HG03442 (cell line): ENCODE data around the gene STAC2.

ENCODE experiments used
- ATAC-seq: cut with Tn5 transposase; IDR thresholded peaks from one replicate; pipeline ENCODE4 v1.9.1; 2021; ENCODE audit warnings: mild to moderate bottlenecking, moderate library complexity; ENCODE audit not compliant: unreplicated experiment

STAC2 gene

GRCh38 chr17:39235555-39236449, 10.1 kb upstream of the STAC2 start:
- ATAC-seq: no peak

GRCh38 chr17:39231591-39232551, 6.1 kb upstream of the STAC2 start:
- no peak for ATAC-seq

- no peak for ATAC-seq
Observed at GRCh38 chr17:39231091-39231561, 5.4 kb upstream of the STAC2 start.

GRCh38 chr17:39230361-39230760, 4.6 kb upstream of the STAC2 start:
- ATAC-seq: no peak

- no peak for ATAC-seq
Observed at GRCh38 chr17:39229274-39229913, 3.6 kb upstream of the STAC2 start.

- ATAC-seq: no peak
Observed at GRCh38 chr17:39227364-39227919, 1.7 kb upstream of the STAC2 start.

GRCh38 chr17:39225959-39226683, 376 bp upstream of the STAC2 start:
- no peak for ATAC-seq

- ATAC-seq: no peak
Observed at GRCh38 chr17:39224778-39225307, 902 bp downstream of the STAC2 start.

- no peak for ATAC-seq
Observed at GRCh38 chr17:39223907-39224777, 1.6 kb downstream of the STAC2 start.

GRCh38 chr17:39222866-39223834, 2.6 kb downstream of the STAC2 start:
- no peak for ATAC-seq

- no peak for ATAC-seq
Observed at GRCh38 chr17:39222151-39222550, 3.6 kb downstream of the STAC2 start.

- ATAC-seq: no peak
Observed at GRCh38 chr17:39221572-39221971, 4.2 kb downstream of the STAC2 start.

- no peak for ATAC-seq
Observed at GRCh38 chr17:39219647-39220154, 6.0 kb downstream of the STAC2 start.

GRCh38 chr17:39218906-39219305, 6.8 kb downstream of the STAC2 start:
- ATAC-seq: no peak

GRCh38 chr17:39217734-39218369, 7.9 kb downstream of the STAC2 start:
- ATAC-seq: no peak

- ATAC-seq: no peak
Observed at GRCh38 chr17:39213852-39214251, 11.9 kb downstream of the STAC2 start.
